ENCODE measurements around the gene DISP2.

The DISP2 gene

GRCh38 chr15:40361640-40362039, 3.6 kb downstream of the DISP2 start:
- CTCF ChIA-PET: interaction anchor here (1.1 kb wide), 1 partner anchor 10 kb away, joined by 3 read pairs; no protein-coding TSS in a partner anchor
- Histone ChIP-seq H3K4me1 (ENCODE audit: control insufficient read depth, insufficient read depth, low read length) (no peaks in the 10 kb centered on the region), H3K4me3 (ENCODE audit: low read depth, low read length) (no peak overlapping the region), H3K9me3 (ENCODE audit: control insufficient read depth, insufficient read depth, low read depth, low read length) (no peaks in the 10 kb centered on the region), H3K36me3 (ENCODE audit: control insufficient read depth in 2 of 2, insufficient read depth in 1 of 2, low read length in 2 of 2) (no peaks in the 10 kb centered on the region), H3K27ac (ENCODE audit: extremely low read depth, low read depth, low read length) (no peak overlapping the region)
- no peak for TF ChIP-seq ZSCAN30 (tag by site-specific recombination; IDR thresholded peaks at IDR 0.05)
- POLR2A ChIA-PET: no interaction called here

GRCh38 chr15:40363611-40364010, 5.6 kb downstream of the DISP2 start:
- Histone ChIP-seq H3K9me3 (ENCODE audit: control insufficient read depth, insufficient read depth, low read depth, low read length) (no peaks in the 10 kb centered on the region), H3K36me3 (ENCODE audit: control insufficient read depth in 2 of 2, insufficient read depth in 1 of 2, low read length in 2 of 2) (no peaks in the 10 kb centered on the region), H3K4me3 (ENCODE audit: low read depth, low read length) (no peak overlapping the region), H3K27ac (ENCODE audit: extremely low read depth, low read depth, low read length) (no peak overlapping the region), H3K4me1 (ENCODE audit: control insufficient read depth, insufficient read depth, low read length) (no peaks in the 10 kb centered on the region)
- POLR2A ChIA-PET: no interaction called here
- CTCF ChIA-PET: interaction anchor here (0.9 kb wide), 1 partner anchor 57 kb away, joined by 3 read pairs; no protein-coding TSS in a partner anchor
- no peak for TF ChIP-seq ZSCAN18 (tag by site-specific recombination; IDR thresholded peaks at IDR 0.05)
- no peak for TF ChIP-seq CTCF (tag by site-specific recombination; IDR thresholded peaks at IDR 0.05)
- no peak for TF ChIP-seq ZNF660 (tag by site-specific recombination; IDR thresholded peaks at IDR 0.05)
- no peak for TF ChIP-seq ZNF341 (tag by site-specific recombination; IDR thresholded peaks at IDR 0.05; ENCODE audit: low read depth)
- TF ChIP-seq SETDB1 (IDR thresholded peaks at IDR 0.05; ENCODE audit: insufficient read length, low read length): no peak
- TF ChIP-seq SCRT1 (tag by site-specific recombination; IDR thresholded peaks at IDR 0.05; ENCODE audit: borderline replicate concordance): no peak
- TF ChIP-seq ZNF837 (tag by site-specific recombination; IDR thresholded peaks at IDR 0.05): no peak
- no peak for TF ChIP-seq ZNF366 (tag by site-specific recombination; conservative IDR thresholded peaks at IDR 0.05)
- no peak for TF ChIP-seq PRDM1 (tag by site-specific recombination; IDR thresholded peaks at IDR 0.05)
- TF ChIP-seq ZNF629 (tag by site-specific recombination; IDR thresholded peaks at IDR 0.05): no peak
- no peak for TF ChIP-seq INSM2 (tag by site-specific recombination; IDR thresholded peaks at IDR 0.05)
- TF ChIP-seq TRIM28 (IDR thresholded peaks at IDR 0.05; ENCODE audit: borderline replicate concordance, low read length): no peak
- no peak for TF ChIP-seq MYNN (tag by site-specific recombination; IDR thresholded peaks at IDR 0.05; ENCODE audit: borderline replicate concordance)
- no peak for TF ChIP-seq ZNF791 (tag by site-specific recombination; IDR thresholded peaks at IDR 0.05)
- no peak for TF ChIP-seq ZNF692 (tag by site-specific recombination; IDR thresholded peaks at IDR 0.05)
- no peak for TF ChIP-seq ZNF24 (tag by site-specific recombination; IDR thresholded peaks at IDR 0.05)
- TF ChIP-seq TSHZ1 (tag by site-specific recombination; IDR thresholded peaks at IDR 0.05; ENCODE audit: borderline replicate concordance): no peak
- TF ChIP-seq ZNF555 (tag by site-specific recombination; conservative IDR thresholded peaks at IDR 0.05): no peak
- no peak for TF ChIP-seq ZNF518A (tag by site-specific recombination; conservative IDR thresholded peaks at IDR 0.05; ENCODE audit: low read depth)

Data from HEK293 (cell line).